Fibroblast of villous mesenchyme (primary cell): ENCODE data around the gene SPG7. TPM values are rescaled to one million over a fixed set of nuclear protein-coding genes. Genes with fewer than 3 reads are reported as not detected.

Experiments
- DNase-seq: peaks from one replicate; pipeline ENCODE4 v3.0.0-alpha.2; 2010; ENCODE audit warnings: low read depth
- H3K4me3 ChIP-seq: 2 replicates; pipeline ENCODE4 v1.5.1; 2011; ENCODE audit warnings: low read depth, mild to moderate bottlenecking, low read length
- small RNA-seq: library from RNA; depleted of rRNA; stranded (forward); fragments of <200 nt; gene quantifications from one replicate; pipeline ENCODE3, GENCODE V24; 2012
- total RNA-seq: library from RNA; depleted of rRNA; stranded (reverse); fragments of >200 nt; gene quantifications from 2 replicates; pipeline ENCODE4 v1.2.3, GENCODE V29; 2012
- TF ChIP-seq, protein P1 (sequence below): IDR thresholded peaks from 2 replicates; pipeline ENCODE4 v1.5.1; 2012; ENCODE audit warnings: low read depth, mild to moderate bottlenecking, low read length; ENCODE audit not compliant: insufficient read depth

Gene SPG7
- total RNA-seq, 1 donor = 108 TPM

DNA sequence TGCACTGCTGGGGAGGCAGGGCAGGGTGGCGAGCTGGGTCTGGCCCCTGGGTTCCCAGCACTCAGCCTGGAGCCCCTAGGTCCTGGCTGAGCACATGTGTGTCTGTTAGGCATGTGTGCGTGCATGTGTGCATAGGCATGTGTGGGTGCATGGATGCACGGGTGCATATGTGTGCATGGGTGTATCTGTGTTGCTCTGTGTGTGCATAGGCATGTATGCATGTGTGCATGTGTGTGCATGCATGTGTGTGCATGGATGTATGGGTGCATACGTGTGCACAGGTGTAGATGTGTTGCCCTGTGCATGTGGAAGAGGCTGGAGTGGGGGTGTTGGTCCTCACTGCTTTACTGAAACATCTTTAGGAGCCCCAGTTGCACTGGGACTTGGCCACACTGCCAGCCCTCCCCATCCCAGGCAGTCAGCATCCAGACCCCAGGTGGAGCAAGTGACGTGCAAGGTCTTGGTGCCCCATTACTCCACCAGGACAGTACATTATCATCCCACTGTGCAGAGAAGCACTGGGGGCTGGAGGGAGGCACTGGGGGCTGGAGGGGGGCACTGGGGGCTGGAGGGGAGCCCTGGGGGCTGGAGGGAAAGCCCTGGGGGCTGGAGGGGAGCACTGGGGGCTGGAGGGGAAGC is 94.9 kb downstream of the SPG7 start:
- H3K4me3 ChIP-seq = no peak overlapping the region
- TF ChIP-seq, protein P1, sequence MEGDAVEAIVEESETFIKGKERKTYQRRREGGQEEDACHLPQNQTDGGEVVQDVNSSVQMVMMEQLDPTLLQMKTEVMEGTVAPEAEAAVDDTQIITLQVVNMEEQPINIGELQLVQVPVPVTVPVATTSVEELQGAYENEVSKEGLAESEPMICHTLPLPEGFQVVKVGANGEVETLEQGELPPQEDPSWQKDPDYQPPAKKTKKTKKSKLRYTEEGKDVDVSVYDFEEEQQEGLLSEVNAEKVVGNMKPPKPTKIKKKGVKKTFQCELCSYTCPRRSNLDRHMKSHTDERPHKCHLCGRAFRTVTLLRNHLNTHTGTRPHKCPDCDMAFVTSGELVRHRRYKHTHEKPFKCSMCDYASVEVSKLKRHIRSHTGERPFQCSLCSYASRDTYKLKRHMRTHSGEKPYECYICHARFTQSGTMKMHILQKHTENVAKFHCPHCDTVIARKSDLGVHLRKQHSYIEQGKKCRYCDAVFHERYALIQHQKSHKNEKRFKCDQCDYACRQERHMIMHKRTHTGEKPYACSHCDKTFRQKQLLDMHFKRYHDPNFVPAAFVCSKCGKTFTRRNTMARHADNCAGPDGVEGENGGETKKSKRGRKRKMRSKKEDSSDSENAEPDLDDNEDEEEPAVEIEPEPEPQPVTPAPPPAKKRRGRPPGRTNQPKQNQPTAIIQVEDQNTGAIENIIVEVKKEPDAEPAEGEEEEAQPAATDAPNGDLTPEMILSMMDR = no peak
- no peak for DNase-seq

DNA sequence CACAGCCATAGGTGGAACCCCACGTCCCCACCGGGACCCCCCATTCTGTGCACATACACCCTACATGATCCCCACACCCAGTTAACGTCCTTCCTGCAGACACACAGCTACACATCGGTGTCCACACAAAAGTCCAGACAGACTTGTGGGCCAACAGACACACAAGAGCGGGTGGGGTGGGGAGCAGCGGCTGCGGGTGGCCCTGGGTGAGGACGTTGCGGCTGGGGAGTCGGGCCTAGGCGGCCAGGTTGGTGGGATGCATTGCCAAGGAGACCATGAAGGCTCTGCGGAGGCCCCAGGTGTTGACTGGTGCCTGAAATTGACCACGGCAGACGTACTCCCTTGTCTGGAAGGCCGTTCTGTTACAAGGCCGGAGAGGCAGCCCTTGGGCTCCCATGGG is 96.6 kb downstream of the SPG7 start:
- H3K4me3 ChIP-seq = no peak overlapping the region
- TF ChIP-seq, protein P1 = no peak
- no peak for DNase-seq

DNA sequence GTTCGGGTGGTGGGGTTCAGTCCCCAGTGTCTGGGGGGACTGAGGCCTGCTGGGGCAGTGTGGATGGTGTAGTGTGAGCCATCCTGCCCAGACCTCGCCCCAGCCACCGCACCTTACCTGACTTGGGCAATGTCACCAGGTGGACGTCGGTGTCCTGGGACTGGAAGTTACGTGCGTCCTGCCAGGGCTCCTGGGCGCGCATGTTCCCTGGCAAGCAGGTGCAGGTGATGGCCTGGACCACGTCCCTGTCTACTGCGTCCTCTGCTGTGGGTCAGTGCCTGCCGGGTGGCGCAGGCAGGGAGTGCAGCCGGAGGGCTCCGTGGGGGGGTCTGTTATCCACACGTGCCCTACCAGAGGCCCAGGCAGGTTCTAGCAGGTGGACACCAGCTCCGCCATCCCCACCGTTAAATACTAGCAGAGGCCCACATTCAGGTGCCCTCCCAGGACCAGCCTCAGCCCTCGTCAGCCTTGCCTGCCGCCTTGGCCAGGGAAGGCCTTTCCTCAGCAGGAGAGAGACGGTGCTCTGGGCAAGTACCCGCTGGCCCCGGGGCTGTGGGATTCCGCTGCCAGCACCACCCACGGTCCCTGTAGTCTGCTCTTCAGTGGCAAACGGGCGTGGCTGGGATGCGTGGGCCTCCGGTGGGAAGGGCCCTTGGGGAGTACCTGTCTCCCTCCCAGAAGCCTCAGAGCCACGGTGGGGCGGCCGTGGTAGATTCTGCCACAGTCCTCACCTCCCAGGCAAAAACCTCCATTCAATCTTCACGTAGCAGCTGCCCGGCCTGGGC is 97.2 kb downstream of the SPG7 start:
- H3K4me3 ChIP-seq = no peak overlapping the region
- TF ChIP-seq, protein P1 = no peak
- no peak for DNase-seq

GRCh38 chr16:89606006-89606405 is 97.8 kb downstream of the SPG7 start:
- DNase-seq = no peak
- H3K4me3 ChIP-seq = no peak overlapping the region
- TF ChIP-seq, protein P1 = no peak

Small RNA genes lying within 50 kb of the gene (small RNA-seq; reads per million reads assigned to genes)
- not detected for gene SNORD68

Other genes with a start within 250 kb of the SPG7 start
- gene ANKRD11, start 17.8 kb upstream of the SPG7 start, total RNA-seq = 69.5 and 82.5 TPM in 2 replicates
- 1,832 and 2,350 TPM in 2 replicates for gene RPL13, start 52.3 kb downstream of the SPG7 start, total RNA-seq
- 9.5 and 10.0 TPM in 2 replicates for gene CPNE7, start 67.4 kb downstream of the SPG7 start, total RNA-seq
- not detected in 2 replicates for gene DPEP1, start 105.2 kb downstream of the SPG7 start, total RNA-seq
- 102 and 114 TPM in 2 replicates for gene CHMP1A, start 149.3 kb downstream of the SPG7 start, total RNA-seq
- 3.5 and 3.9 TPM in 2 replicates for gene SPATA33, start 149.4 kb downstream of the SPG7 start, total RNA-seq
- 35.8 and 51.0 TPM in 2 replicates for gene CDK10, start 178.3 kb downstream of the SPG7 start, total RNA-seq
- gene SPATA2L, start 193.3 kb downstream of the SPG7 start, total RNA-seq = 9.5 and 12.6 TPM in 2 replicates
- gene VPS9D1, start 212.5 kb downstream of the SPG7 start, total RNA-seq = 9.9 and 11.0 TPM in 2 replicates
- 11.0 and 15.1 TPM in 2 replicates for gene ZNF276, start 213.1 kb downstream of the SPG7 start, total RNA-seq